Panc1 (cell line): ENCODE results near the gene IL2RG. TPM values are rescaled to one million over a fixed set of nuclear protein-coding genes. Genes with fewer than 3 reads are reported as not detected.

Source experiments
- ATAC-seq: fragments of 200-7000 bp; cut with Tn5 transposase; 2 replicates; pipeline ENCODE4 v1.9.1; 2020; ENCODE audit warnings: mild to moderate bottlenecking, moderate library complexity
- BruUV-seq: library from RNA; stranded (reverse); fragments of 400-500 nt; replicated peaks from 2 replicates; lab custom pipeline; 2021; lab: Mats Ljungman, UMichigan
- CTCF ChIA-PET: fragments of 300-600 bp; sonication (Branson Sonifier 250); formaldehyde crosslinking; loops from one replicate; lab custom pipeline; 2022; ENCODE audit warnings: antibody characterized with exemption; lab: Charles Lee
- POLR2A ChIA-PET: fragments of 300-600 bp; sonication (Branson Sonifier 250); formaldehyde crosslinking; loops from one replicate; lab custom pipeline; 2022; ENCODE audit warnings: antibody characterized with exemption; lab: Charles Lee
- DNase-seq: peaks from one replicate; pipeline ENCODE4 v3.0.0-alpha.2; 2010; ENCODE audit warnings: low read depth, low spot score
- H3K27ac ChIP-seq: 2 replicates; pipeline ENCODE4 v1.5.1; 2011; ENCODE audit warnings: mild to moderate bottlenecking, low read length, inconsistent platforms
- H3K27me3 ChIP-seq: fragments of 200-500 bp; sonication (Bioruptor generic); 2 replicates; pipeline ENCODE4 v1.6.0; 2014; ENCODE audit warnings: low read length, inconsistent platforms; ENCODE audit not compliant: control insufficient read depth, insufficient read depth
- H3K36me3 ChIP-seq: fragments of 200-500 bp; sonication (Bioruptor generic); 2 replicates; pipeline ENCODE4 v1.5.1; 2014; ENCODE audit warnings: inconsistent platforms, mild to moderate bottlenecking, low read length, moderate library complexity; ENCODE audit not compliant: control insufficient read depth, insufficient read depth
- H3K4me1 ChIP-seq: 2 replicates; pipeline ENCODE4 v1.5.1; 2011; ENCODE audit warnings: inconsistent platforms, mild to moderate bottlenecking, low read length, moderate library complexity; ENCODE audit not compliant: control insufficient read depth, insufficient read depth
- H3K4me3 ChIP-seq, 2 experiments: 2 replicates each; pipeline ENCODE4 v1.5.1; 2011 to 2012; ENCODE audit warnings: low read depth in 2 of 2, low read length in 2 of 2, mild to moderate bottlenecking in 2 of 2, inconsistent platforms in 1 of 2, moderate library complexity in 1 of 2
- H3K9me3 ChIP-seq: fragments of 200-500 bp; sonication (Bioruptor generic); 2 replicates; pipeline ENCODE4 v1.5.1; 2014; ENCODE audit warnings: low read depth, mild to moderate bottlenecking, inconsistent platforms, low read length, moderate library complexity; ENCODE audit not compliant: control insufficient read depth, insufficient read depth
- CTCF ChIP-seq: fragments of 450-650 bp; IDR thresholded peaks from 2 replicates; pipeline ENCODE4 v1.5.1; 2017; ENCODE audit warnings: mild to moderate bottlenecking
- POLR2AphosphoS5 ChIP-seq: IDR thresholded peaks from 2 replicates; pipeline ENCODE4 v1.6.1; 2012; ENCODE audit warnings: mild to moderate bottlenecking, low read depth, low read length, moderate library complexity
- SIN3A ChIP-seq: IDR thresholded peaks from 2 replicates; pipeline ENCODE4 v1.6.1; 2012; ENCODE audit warnings: low read depth, mild to moderate bottlenecking, low read length, moderate library complexity, borderline replicate concordance; ENCODE audit not compliant: insufficient read depth
- TCF7L2 ChIP-seq: IDR thresholded peaks from 2 replicates; pipeline ENCODE4 v1.6.1; 2011; ENCODE audit warnings: mild to moderate bottlenecking, low read depth, low read length, inconsistent platforms
- in situ Hi-C: cut with HindIII; loops from 2 replicates; pipeline ENCODE4 v1.10.0; 2016; ENCODE audit warnings: low sequenced_read_pairs, low pct_unique_long_range_greater_than_20kb
- intact Hi-C: fragments of 100-400 bp; cut with micrococcal nuclease; formaldehyde crosslinking; loops from one replicate; pipeline ENCODE4 v1.10.0; 2022; ENCODE audit not compliant: unreplicated experiment
- total RNA-seq: library from RNA; stranded (reverse); gene quantifications from one replicate; pipeline ENCODE4 v1.2.1, GENCODE V29; 2021; ENCODE audit not compliant: unreplicated experiment
- TF ChIP-seq, protein P1 (sequence below), 2 experiments: IDR thresholded peaks; 2 replicates each; pipeline ENCODE4 v1.6.1; 2011 to 2012; ENCODE audit warnings: low read depth in 2 of 2, control low read depth in 1 of 2, low read length in 1 of 2, mild to moderate bottlenecking in 1 of 2, moderate library complexity in 1 of 2; ENCODE audit not compliant: insufficient read depth in 1 of 2

The IL2RG gene
- total RNA-seq, 1 experiment from 2014 or later = 0.28 TPM

GRCh38 chrX:71095555-71095980, 15.8 kb downstream of the IL2RG start, which contains the start of gene FOXO4:
TSS of gene FOXO4 (plus strand) at chrX:71095851. CDS start at chrX:71096529, 678 bp downstream.
- POLR2A ChIA-PET = no interaction called here
- no TSS peak for BruUV-seq
- ATAC-seq = peak; percentile 97

GRCh38 chrX:71095033-71095432, 16.3 kb downstream of the IL2RG start:
- Histone ChIP-seq H3K4me1 (no peaks in the 10 kb centered on the region; the same call in 1 of the 2 replicates), H3K27ac (peak overlapping the region; percentile 73; the same call in 1 of the 2 replicates), H3K36me3 (no peaks in the 10 kb centered on the region), H3K9me3 (no peaks in the 10 kb centered on the region), H3K4me3 (peak overlapping the region; percentile 57 to 72), H3K27me3 (peaks cover 4% of the 10 kb centered on the region)
- ATAC-seq (no peak), DNase-seq (no peak)
- TF ChIP-seq CTCF (no peak), TCF7L2 (no peak), POLR2AphosphoS5 (no peak), SIN3A (no peak)
- TF ChIP-seq, protein P1, sequence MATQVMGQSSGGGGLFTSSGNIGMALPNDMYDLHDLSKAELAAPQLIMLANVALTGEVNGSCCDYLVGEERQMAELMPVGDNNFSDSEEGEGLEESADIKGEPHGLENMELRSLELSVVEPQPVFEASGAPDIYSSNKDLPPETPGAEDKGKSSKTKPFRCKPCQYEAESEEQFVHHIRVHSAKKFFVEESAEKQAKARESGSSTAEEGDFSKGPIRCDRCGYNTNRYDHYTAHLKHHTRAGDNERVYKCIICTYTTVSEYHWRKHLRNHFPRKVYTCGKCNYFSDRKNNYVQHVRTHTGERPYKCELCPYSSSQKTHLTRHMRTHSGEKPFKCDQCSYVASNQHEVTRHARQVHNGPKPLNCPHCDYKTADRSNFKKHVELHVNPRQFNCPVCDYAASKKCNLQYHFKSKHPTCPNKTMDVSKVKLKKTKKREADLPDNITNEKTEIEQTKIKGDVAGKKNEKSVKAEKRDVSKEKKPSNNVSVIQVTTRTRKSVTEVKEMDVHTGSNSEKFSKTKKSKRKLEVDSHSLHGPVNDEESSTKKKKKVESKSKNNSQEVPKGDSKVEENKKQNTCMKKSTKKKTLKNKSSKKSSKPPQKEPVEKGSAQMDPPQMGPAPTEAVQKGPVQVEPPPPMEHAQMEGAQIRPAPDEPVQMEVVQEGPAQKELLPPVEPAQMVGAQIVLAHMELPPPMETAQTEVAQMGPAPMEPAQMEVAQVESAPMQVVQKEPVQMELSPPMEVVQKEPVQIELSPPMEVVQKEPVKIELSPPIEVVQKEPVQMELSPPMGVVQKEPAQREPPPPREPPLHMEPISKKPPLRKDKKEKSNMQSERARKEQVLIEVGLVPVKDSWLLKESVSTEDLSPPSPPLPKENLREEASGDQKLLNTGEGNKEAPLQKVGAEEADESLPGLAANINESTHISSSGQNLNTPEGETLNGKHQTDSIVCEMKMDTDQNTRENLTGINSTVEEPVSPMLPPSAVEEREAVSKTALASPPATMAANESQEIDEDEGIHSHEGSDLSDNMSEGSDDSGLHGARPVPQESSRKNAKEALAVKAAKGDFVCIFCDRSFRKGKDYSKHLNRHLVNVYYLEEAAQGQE (IDR thresholded peaks at IDR 0.05; ENCODE audit: insufficient read depth in 1 of 2, low read depth in 2 of 2, low read length in 1 of 2) = no peak
- no TSS peak for BruUV-seq
- in situ Hi-C loops (no loop called here), intact Hi-C loops (loop anchor here (5.0 kb wide), 1 partner anchor 82 kb away; no protein-coding TSS in a partner anchor)
- CTCF ChIA-PET = no interaction called here
- POLR2A ChIA-PET = no interaction called here

More at GRCh38 chrX:71095555-71095980, 15.8 kb downstream of the IL2RG start, which contains the start of gene FOXO4:
- intact Hi-C loops = loop anchor here (5.0 kb wide), 1 partner anchor 82 kb away; no protein-coding TSS in a partner anchor
- in situ Hi-C loops = no loop called here
- CTCF ChIA-PET = no interaction called here
- H3K27ac ChIP-seq = peak within 1 kb of the TSS; percentile 73
- peak within 1 kb of the TSS; percentile 57 to 74 for H3K4me3 ChIP-seq
- peaks cover 4% of the 10 kb centered on the region for H3K27me3 ChIP-seq
- no peaks in the 10 kb centered on the region; the same call in 1 of the 2 replicates for H3K4me1 ChIP-seq
- no peaks in the 10 kb centered on the region for H3K9me3 ChIP-seq
- DNase-seq = peak; percentile 47
- H3K36me3 ChIP-seq = no peaks in the 10 kb centered on the region
- TF ChIP-seq TCF7L2 (no peak), SIN3A (no peak), POLR2AphosphoS5 (0 out of 2 replicates have a peak, but pooled peaks have one; percentile 26)

DNA sequence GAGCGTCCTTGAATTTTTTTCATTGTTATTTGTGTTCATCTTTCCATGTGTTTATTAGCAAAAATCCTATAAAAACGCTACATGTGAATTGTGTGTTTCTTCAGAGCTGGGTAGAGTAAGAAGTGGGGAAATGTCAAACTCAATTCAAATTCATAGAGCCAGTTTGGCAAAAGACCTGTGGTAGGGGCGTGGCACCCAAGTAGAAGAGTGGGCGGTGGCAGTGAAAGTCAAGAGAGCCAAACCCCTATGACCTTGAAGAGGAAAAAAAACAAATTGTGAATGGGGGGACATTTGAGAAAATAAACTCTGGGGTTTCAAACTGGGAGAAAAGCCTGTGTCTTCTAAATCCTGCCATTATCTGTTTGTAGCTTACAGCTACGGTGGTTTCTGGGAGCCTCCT, 20.1 kb downstream of the IL2RG start:
- ATAC-seq (no peak), DNase-seq (no peak)
- Histone ChIP-seq H3K27me3 (no peaks in the 10 kb centered on the region), H3K36me3 (no peaks in the 10 kb centered on the region), H3K4me3 (no peak overlapping the region), H3K9me3 (no peaks in the 10 kb centered on the region), H3K27ac (no peak overlapping the region), H3K4me1 (no peaks in the 10 kb centered on the region)
- no peak for TF ChIP-seq SIN3A
- no peak for TF ChIP-seq TCF7L2
- TF ChIP-seq, protein P1 (IDR thresholded peaks at IDR 0.05; ENCODE audit: insufficient read depth in 1 of 2, low read depth in 2 of 2, low read length in 1 of 2) = no peak
- TF ChIP-seq POLR2AphosphoS5 = no peak
- no peak for TF ChIP-seq CTCF
- intact Hi-C loops (no loop called here), in situ Hi-C loops (no loop called here)
- ChIA-PET CTCF (no interaction called here), POLR2A (no interaction called here)
- no TSS peak for BruUV-seq
